ENCODE measurements around the gene MYH15. TPM values are rescaled to one million over a fixed set of nuclear protein-coding genes. Genes with fewer than 3 reads are reported as not detected.
"Not testable (repeated sequence)": the region's sequence is repeated elsewhere in the genome, so short reads cannot be mapped to it uniquely, and the experiment has no call there.

MYH15 gene
- total RNA-seq, 2 experiments from 2014 or later = 0.09 to 0.58 TPM

DNA sequence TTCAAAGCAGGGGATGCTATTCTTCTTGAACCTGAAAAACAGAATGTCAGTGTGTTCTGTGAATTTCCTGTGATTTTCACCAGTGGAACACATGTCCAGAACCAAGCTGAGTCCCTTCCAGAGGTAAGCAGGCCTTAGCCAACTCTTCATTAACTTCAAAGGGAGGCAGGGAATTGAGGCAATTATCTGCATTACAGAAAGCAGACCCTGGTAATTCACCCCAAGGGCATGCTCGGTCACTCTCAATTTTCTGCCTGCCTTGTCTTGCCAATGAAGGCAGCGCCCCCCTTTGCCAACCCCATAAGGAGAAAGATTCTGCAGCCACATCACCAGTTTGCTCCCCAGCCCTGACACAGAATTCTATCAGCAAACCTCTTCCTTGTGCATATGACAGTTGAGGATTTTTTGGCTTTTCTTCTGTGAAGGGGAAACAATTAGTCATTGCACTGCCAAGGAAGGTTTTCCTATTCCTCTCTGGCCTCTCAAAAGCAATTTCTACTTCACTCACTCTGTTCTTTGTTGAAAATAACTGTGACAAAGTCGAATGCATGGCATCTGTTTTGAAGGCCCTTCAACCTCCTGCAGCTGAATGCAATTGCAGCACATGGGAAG is 128.8 kb downstream of the MYH15 start:
- ATAC-seq = no peak
- H3K27me3 Mint-ChIP-seq = peaks cover 4% of the 10 kb centered on the region
- POLR2A ChIA-PET = no interaction called here
- DNase-seq = no peak
- H3K4me3 Mint-ChIP-seq = no peak overlapping the region
- H3K9me3 Mint-ChIP-seq (ENCODE audit: low read depth) = no peaks in the 10 kb centered on the region
- no peak overlapping the region for H3K27ac Mint-ChIP-seq
- H3K36me3 Mint-ChIP-seq (ENCODE audit: low read depth) = no peaks in the 10 kb centered on the region
- peaks cover 5% of the 10 kb centered on the region for H3K4me1 Mint-ChIP-seq
- intact Hi-C loops (cut with DNase I, micrococcal nuclease) = no loop called here
- CTCF ChIA-PET = no interaction called here

DNA sequence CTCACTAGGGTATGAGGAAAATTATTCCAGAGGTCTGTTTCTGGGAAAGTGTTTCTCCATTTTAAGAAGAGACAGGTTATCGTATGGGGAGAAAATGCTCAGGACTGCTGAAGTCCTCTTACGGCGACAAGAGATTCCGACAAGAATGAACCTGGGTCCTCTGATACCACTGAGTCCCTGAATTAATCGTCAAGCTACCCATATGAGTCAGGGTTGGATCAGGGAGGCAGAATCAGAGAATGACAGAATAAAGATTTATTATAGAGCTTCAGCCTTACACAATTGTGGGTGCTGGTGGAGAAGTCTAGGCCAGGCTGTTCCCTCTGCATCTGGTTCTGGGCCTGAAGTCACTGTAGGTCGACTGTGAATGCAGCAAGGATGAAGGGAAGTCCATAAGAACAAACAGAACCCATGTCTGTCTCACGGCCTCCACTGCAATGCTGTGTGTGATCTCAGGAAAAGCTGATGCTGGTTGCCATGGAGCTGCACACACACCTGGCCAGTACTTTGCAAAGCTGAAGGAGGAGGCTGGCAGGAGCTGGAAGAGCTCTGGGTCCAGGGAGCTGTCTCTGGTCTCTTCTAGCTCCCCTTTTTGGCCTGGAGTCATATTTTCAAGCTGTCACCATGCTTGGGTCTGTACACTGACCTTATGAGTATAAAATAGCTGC is 130.1 kb downstream of the MYH15 start:
- POLR2A ChIA-PET = no interaction called here
- DNase-seq (no peak), ATAC-seq (no peak)
- Mint-ChIP-seq H3K27ac (no peak overlapping the region), H3K4me1 (peaks cover 5% of the 10 kb centered on the region), H3K9me3 (ENCODE audit: low read depth) (no peaks in the 10 kb centered on the region), H3K4me3 (no peak overlapping the region), H3K36me3 (ENCODE audit: low read depth) (no peaks in the 10 kb centered on the region), H3K27me3 (no peaks in the 10 kb centered on the region)
- CTCF ChIA-PET = interaction anchor here (0.6 to 1.1 kb wide), 3 partner anchors 25 to 475 kb away, joined by 3 to 5 read pairs (median 4); no protein-coding TSS in a partner anchor
- intact Hi-C loops (cut with DNase I, micrococcal nuclease) = no loop called here

- DNase-seq; H3K4me1 Mint-ChIP-seq; ATAC-seq; H3K27ac Mint-ChIP-seq; H3K36me3 Mint-ChIP-seq (ENCODE audit: low read depth); CTCF ChIA-PET; H3K27me3 Mint-ChIP-seq; H3K4me3 Mint-ChIP-seq; H3K9me3 Mint-ChIP-seq (ENCODE audit: low read depth); intact Hi-C loops (cut with DNase I, micrococcal nuclease); POLR2A ChIA-PET: not testable (repeated sequence)
Observed at GRCh38 chr3:108378952-108379342, 131.4 kb downstream of the MYH15 start.

- ChIA-PET POLR2A (no interaction called here), CTCF (no interaction called here)
- Mint-ChIP-seq H3K27ac (no peak overlapping the region), H3K36me3 (ENCODE audit: low read depth) (no peaks in the 10 kb centered on the region), H3K4me1 (peaks cover 5% of the 10 kb centered on the region), H3K27me3 (no peaks in the 10 kb centered on the region), H3K9me3 (ENCODE audit: low read depth) (no peaks in the 10 kb centered on the region), H3K4me3 (no peak overlapping the region)
- ATAC-seq = no peak
- intact Hi-C loops (cut with DNase I, micrococcal nuclease) = no loop called here
- no peak for DNase-seq
Observed at GRCh38 chr3:108378153-108378951, 132.0 kb downstream of the MYH15 start.

DNA sequence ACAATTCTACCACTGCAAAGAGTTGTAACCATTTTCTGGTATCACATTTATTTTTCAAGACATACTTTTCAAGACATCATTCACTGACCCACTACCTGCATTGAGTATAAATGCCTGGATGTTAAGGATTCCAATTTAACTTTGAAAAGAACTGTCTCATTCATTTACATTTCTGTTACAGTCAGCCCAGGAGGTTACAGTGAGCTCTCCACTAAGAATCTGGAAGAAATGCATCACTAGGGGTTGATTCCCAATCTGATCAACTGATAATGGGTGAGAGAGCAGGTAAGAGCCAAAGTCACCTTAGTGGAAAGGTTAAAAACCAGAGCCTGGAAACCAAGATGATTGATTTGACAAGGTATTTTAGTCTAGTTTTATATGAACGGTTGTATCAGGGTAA is 133.0 kb downstream of the MYH15 start:
- POLR2A ChIA-PET = no interaction called here
- Mint-ChIP-seq H3K36me3 (ENCODE audit: low read depth) (no peaks in the 10 kb centered on the region), H3K4me3 (no peak overlapping the region), H3K27me3 (no peaks in the 10 kb centered on the region), H3K9me3 (ENCODE audit: low read depth) (no peaks in the 10 kb centered on the region), H3K4me1 (peaks cover 5% of the 10 kb centered on the region), H3K27ac (no peak overlapping the region)
- no peak for DNase-seq
- CTCF ChIA-PET = no interaction called here
- intact Hi-C loops (cut with DNase I, micrococcal nuclease) = no loop called here
- ATAC-seq = no peak

- Mint-ChIP-seq H3K27me3 (no peaks in the 10 kb centered on the region), H3K4me3 (no peak overlapping the region), H3K27ac (no peak overlapping the region), H3K4me1 (no peaks in the 10 kb centered on the region), H3K36me3 (ENCODE audit: low read depth) (no peaks in the 10 kb centered on the region), H3K9me3 (ENCODE audit: low read depth) (no peaks in the 10 kb centered on the region)
- DNase-seq (no peak), ATAC-seq (no peak)
- intact Hi-C loops (cut with DNase I, micrococcal nuclease) = no loop called here
- ChIA-PET CTCF (interaction anchor here (0.5 kb wide), 1 partner anchor 225 kb away, joined by 3 read pairs; no protein-coding TSS in a partner anchor), POLR2A (no interaction called here)
Observed at GRCh38 chr3:108376026-108376425, 134.4 kb downstream of the MYH15 start.

GRCh38 chr3:108359011-108359410 is 151.4 kb downstream of the MYH15 start:
- ATAC-seq = no peak

DNA sequence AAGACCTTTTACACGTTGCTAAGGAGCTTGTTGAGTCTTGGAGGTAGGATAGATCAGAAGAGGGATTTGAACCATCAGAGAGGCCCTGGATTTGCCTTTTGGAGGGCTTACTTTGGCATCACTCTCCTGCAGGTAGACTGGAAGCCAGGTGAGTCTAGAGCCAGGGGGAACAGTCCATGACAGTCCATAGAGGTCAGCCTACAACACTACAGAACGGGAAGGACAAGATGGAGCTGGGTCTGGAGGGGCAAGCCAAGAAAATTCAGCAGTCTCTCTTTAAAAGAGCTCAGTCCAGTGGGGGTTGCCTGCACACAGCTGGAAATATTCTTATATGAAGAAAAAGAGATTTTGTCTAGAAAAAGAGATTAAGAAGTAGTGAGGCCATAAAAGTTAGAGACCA is 153.4 kb downstream of the MYH15 start:
- no peaks in the 10 kb centered on the region for H3K27me3 Mint-ChIP-seq
- no peaks in the 10 kb centered on the region for H3K36me3 Mint-ChIP-seq (ENCODE audit: low read depth)
- no peak overlapping the region for H3K4me3 Mint-ChIP-seq
- H3K9me3 Mint-ChIP-seq (ENCODE audit: low read depth) = peaks cover 2% of the 10 kb centered on the region
- intact Hi-C loops (cut with DNase I, micrococcal nuclease) = no loop called here
- DNase-seq = no peak
- ChIA-PET CTCF (interaction anchor here (0.6 kb wide), 1 partner anchor 66 kb away, joined by 4 read pairs; no protein-coding TSS in a partner anchor), POLR2A (no interaction called here)
- ATAC-seq = no peak
- no peak overlapping the region for H3K27ac Mint-ChIP-seq
- no peaks in the 10 kb centered on the region for H3K4me1 Mint-ChIP-seq

More at GRCh38 chr3:108359011-108359410, 151.4 kb downstream of the MYH15 start:
- no peaks in the 10 kb centered on the region for H3K27me3 Mint-ChIP-seq
- no peak overlapping the region for H3K27ac Mint-ChIP-seq
- ChIA-PET POLR2A (no interaction called here), CTCF (interaction anchor here (0.7 kb wide), 1 partner anchor 20 kb away, joined by 3 read pairs; no protein-coding TSS in a partner anchor)
- no peak overlapping the region for H3K4me3 Mint-ChIP-seq
- no peaks in the 10 kb centered on the region for H3K4me1 Mint-ChIP-seq
- H3K36me3 Mint-ChIP-seq (ENCODE audit: low read depth) = no peaks in the 10 kb centered on the region
- no peak for DNase-seq
- H3K9me3 Mint-ChIP-seq (ENCODE audit: low read depth) = peaks cover 2% of the 10 kb centered on the region
- intact Hi-C loops (cut with DNase I, micrococcal nuclease) = no loop called here

DNA sequence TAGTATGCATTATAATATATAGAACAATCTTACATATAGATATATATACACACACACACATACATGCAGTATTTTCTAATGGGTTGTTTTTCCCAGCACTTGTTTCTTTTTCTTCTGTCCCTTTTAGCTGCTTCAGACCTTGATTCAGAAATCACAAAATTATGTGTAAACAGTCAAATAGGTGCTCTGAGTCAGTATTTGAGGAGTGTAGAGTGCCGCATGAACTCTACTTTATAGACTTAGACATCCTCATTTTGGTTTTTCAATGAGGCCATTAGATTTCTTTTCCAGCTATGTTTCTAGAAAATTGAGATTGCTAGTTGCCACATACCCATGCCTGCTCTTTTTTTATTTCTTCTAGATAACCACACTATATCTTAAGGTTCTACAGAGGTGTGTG is 155.8 kb downstream of the MYH15 start:
- DNase-seq (no peak), ATAC-seq (no peak)
- Mint-ChIP-seq H3K9me3 (ENCODE audit: low read depth) (peaks cover 2% of the 10 kb centered on the region), H3K4me1 (no peaks in the 10 kb centered on the region), H3K36me3 (ENCODE audit: low read depth) (no peaks in the 10 kb centered on the region), H3K27ac (no peak overlapping the region), H3K4me3 (no peak overlapping the region), H3K27me3 (no peaks in the 10 kb centered on the region)
- ChIA-PET CTCF (interaction anchor here (1.2 to 1.4 kb wide), 2 partner anchors 53 to 123 kb away, joined by 3 to 4 read pairs; no protein-coding TSS in a partner anchor), POLR2A (no interaction called here)
- intact Hi-C loops (cut with DNase I, micrococcal nuclease) = no loop called here

DNA sequence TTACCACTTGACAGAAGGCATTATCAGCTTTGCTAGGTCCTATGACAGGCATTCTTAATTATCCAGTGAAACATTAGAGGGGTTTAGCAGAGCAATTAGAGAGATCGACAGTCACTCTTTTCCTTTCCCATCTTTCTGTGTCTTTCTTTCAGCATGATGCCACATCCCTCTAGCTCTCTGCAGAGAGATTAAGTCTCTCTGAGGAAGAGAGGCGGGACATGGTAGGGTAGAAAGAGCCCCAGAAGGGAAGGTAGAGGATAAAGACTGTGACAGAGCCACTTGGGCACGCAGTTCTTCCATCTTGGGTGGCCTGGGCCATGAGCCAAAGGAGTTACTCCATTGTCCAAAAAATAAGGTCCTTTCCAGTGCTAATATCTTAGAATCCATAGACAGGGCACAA is 158.2 kb downstream of the MYH15 start:
- CTCF ChIA-PET = no interaction called here
- ATAC-seq (no peak), DNase-seq (no peak)
- Mint-ChIP-seq H3K36me3 (ENCODE audit: low read depth) (no peaks in the 10 kb centered on the region), H3K4me1 (no peaks in the 10 kb centered on the region), H3K27ac (no peak overlapping the region), H3K9me3 (ENCODE audit: low read depth) (peaks cover 2% of the 10 kb centered on the region), H3K4me3 (no peak overlapping the region), H3K27me3 (peaks cover 6% of the 10 kb centered on the region)
- intact Hi-C loops (cut with DNase I, micrococcal nuclease) = no loop called here
- POLR2A ChIA-PET = no interaction called here

GRCh38 chr3:108346301-108347227 is 163.8 kb downstream of the MYH15 start:
- Mint-ChIP-seq H3K27me3 (peaks cover 6% of the 10 kb centered on the region), H3K4me1 (peaks cover 13% of the 10 kb centered on the region), H3K9me3 (ENCODE audit: low read depth) (no peaks in the 10 kb centered on the region), H3K4me3 (no peak overlapping the region), H3K36me3 (ENCODE audit: low read depth) (no peaks in the 10 kb centered on the region), H3K27ac (no peak overlapping the region)
- ATAC-seq = no peak
- no peak for DNase-seq
- ChIA-PET POLR2A (no interaction called here), CTCF (interaction anchor here (1.1 to 1.2 kb wide), 2 partner anchors 59 to 68 kb away, joined by 3 to 4 read pairs; no protein-coding TSS in a partner anchor)
- intact Hi-C loops (cut with DNase I, micrococcal nuclease) = no loop called here
